CD4-positive, alpha-beta T cell (primary cell): ENCODE results near the gene KCNJ6. TPM values are rescaled to one million over a fixed set of nuclear protein-coding genes. Genes with fewer than 3 reads are reported as not detected.

Source experiments
- ATAC-seq: fragments of 200-7000 bp; cut with Tn5 transposase; one replicate; pipeline ENCODE4 v1.10.0; 2022; ENCODE audit warnings: mild to moderate bottlenecking; ENCODE audit not compliant: poor library complexity
- CTCF ChIA-PET: fragments of 350-600 bp; sonication (Branson Sonifier 250); formaldehyde crosslinking; loops from one replicate; lab custom pipeline; 2021; ENCODE audit warnings: antibody characterized with exemption, inconsistent platforms; lab: Charles Lee
- POLR2A ChIA-PET: fragments of 350-600 bp; sonication (Branson Sonifier 250); formaldehyde crosslinking; loops from one replicate; lab custom pipeline; 2021; ENCODE audit warnings: antibody characterized with exemption, inconsistent platforms; lab: Charles Lee
- DNase-seq, 14 experiments: peaks; one replicate each; pipeline ENCODE4 v3.0.0-alpha.2; 2013 to 2020; ENCODE audit warnings: mixed read lengths in 2 of 14
- H3K27ac ChIP-seq, 2 donors: one replicate each; pipeline versions ENCODE4 v1.5.1 to v1.7.0; 2013; ENCODE audit warnings: low read length in 2 of 2, low read depth in 1 of 2, mild to moderate bottlenecking in 1 of 2
- H3K27me3 ChIP-seq, 2 experiments: 1 replicate in 1 of 2; 2 replicates in 1 of 2; pipeline versions ENCODE4 v1.6.1 to v1.7.0; 2013; ENCODE audit warnings: low read length in 2 of 2, control low read depth in 1 of 2, mild to moderate bottlenecking in 1 of 2, moderate library complexity in 1 of 2; ENCODE audit not compliant: insufficient read depth in 2 of 2, control insufficient read depth in 1 of 2
- H3K36me3 ChIP-seq: one replicate; pipeline ENCODE4 v1.6.1; 2013; ENCODE audit warnings: low read length, control low read depth; ENCODE audit not compliant: insufficient read depth
- H3K4me1 ChIP-seq: one replicate; pipeline ENCODE4 v1.6.1; 2013; ENCODE audit warnings: low read length, control low read depth; ENCODE audit not compliant: insufficient read depth
- H3K4me3 ChIP-seq: one replicate; pipeline ENCODE4 v1.5.1; 2013; ENCODE audit warnings: mild to moderate bottlenecking, low read length, moderate library complexity
- H3K9me3 ChIP-seq, 2 experiments: 1 replicate in 1 of 2; 2 replicates in 1 of 2; pipeline versions ENCODE4 v1.6.1 to v1.7.0; 2013; ENCODE audit warnings: low read length in 2 of 2, mild to moderate bottlenecking in 2 of 2, control low read depth in 1 of 2, moderate library complexity in 1 of 2; ENCODE audit not compliant: control insufficient read depth in 1 of 2, insufficient read depth in 1 of 2
- H3K27ac Mint-ChIP-seq: one replicate; pipeline ENCODE4 v1.8.0; 2020; ENCODE audit warnings: mixed read lengths
- H3K27me3 Mint-ChIP-seq: one replicate; pipeline ENCODE4 v1.8.0; 2021; ENCODE audit warnings: mixed read lengths
- H3K36me3 Mint-ChIP-seq: one replicate; pipeline ENCODE4 v1.8.0; 2021; ENCODE audit warnings: low read depth, mixed read lengths
- H3K4me1 Mint-ChIP-seq: one replicate; pipeline ENCODE4 v1.8.0; 2021; ENCODE audit warnings: low read depth, mixed read lengths
- H3K4me3 Mint-ChIP-seq: one replicate; pipeline ENCODE4 v1.8.0; 2020; ENCODE audit warnings: mild to moderate bottlenecking, mixed read lengths
- H3K9me3 Mint-ChIP-seq: one replicate; pipeline ENCODE4 v1.8.0; 2020; ENCODE audit warnings: mixed read lengths
- intact Hi-C, 2 experiments: fragments of 100-400 bp; cut with DNase I in 1 of 2; cut with micrococcal nuclease in 1 of 2; formaldehyde crosslinking; loops; one replicate each; pipeline versions ENCODE4 v1.15.1 to v1.9.0; 2023 to 2025; cut with DNase I, micrococcal nuclease
- total RNA-seq, 174 experiments: library from RNA in 2 of 174; stranded (reverse) in 2 of 174; gene quantifications; one replicate each; pipeline ENCODE4 v1.2.3 and lab custom pipeline; 2021 to 2026
- TF ChIP-seq, protein P1 (sequence below): fragments of 200-600 bp; IDR thresholded peaks from one replicate; pipeline ENCODE4 v1.8.0; 2022; ENCODE audit warnings: antibody characterized with exemption, mild to moderate bottlenecking

Gene KCNJ6
- total RNA-seq, 2 experiments from 2014 or later, result not detected

GRCh38 chr21:37855271-37855646 is 61.0 kb downstream of the KCNJ6 start:
- Histone ChIP-seq H3K27ac (no peak overlapping the region), H3K36me3 (no peaks in the 10 kb centered on the region), H3K27me3 (no peaks in the 10 kb centered on the region), H3K9me3 (no peaks in the 10 kb centered on the region), H3K4me1 (no peaks in the 10 kb centered on the region), H3K4me3 (no peak overlapping the region)
- DNase-seq, result no peak
- peaks cover 12% of the 10 kb centered on the region for H3K27me3 Mint-ChIP-seq
- TF ChIP-seq, protein P1, sequence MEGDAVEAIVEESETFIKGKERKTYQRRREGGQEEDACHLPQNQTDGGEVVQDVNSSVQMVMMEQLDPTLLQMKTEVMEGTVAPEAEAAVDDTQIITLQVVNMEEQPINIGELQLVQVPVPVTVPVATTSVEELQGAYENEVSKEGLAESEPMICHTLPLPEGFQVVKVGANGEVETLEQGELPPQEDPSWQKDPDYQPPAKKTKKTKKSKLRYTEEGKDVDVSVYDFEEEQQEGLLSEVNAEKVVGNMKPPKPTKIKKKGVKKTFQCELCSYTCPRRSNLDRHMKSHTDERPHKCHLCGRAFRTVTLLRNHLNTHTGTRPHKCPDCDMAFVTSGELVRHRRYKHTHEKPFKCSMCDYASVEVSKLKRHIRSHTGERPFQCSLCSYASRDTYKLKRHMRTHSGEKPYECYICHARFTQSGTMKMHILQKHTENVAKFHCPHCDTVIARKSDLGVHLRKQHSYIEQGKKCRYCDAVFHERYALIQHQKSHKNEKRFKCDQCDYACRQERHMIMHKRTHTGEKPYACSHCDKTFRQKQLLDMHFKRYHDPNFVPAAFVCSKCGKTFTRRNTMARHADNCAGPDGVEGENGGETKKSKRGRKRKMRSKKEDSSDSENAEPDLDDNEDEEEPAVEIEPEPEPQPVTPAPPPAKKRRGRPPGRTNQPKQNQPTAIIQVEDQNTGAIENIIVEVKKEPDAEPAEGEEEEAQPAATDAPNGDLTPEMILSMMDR, result no peak
- intact Hi-C loops, result no loop called here
- ChIA-PET CTCF (no interaction called here), POLR2A (no interaction called here)
- ATAC-seq, result no peak
- H3K4me3 Mint-ChIP-seq, result no peak overlapping the region
- H3K4me1 Mint-ChIP-seq, result no peaks in the 10 kb centered on the region
- no peaks in the 10 kb centered on the region for H3K36me3 Mint-ChIP-seq
- H3K27ac Mint-ChIP-seq, result no peak overlapping the region
- peaks cover 7% of the 10 kb centered on the region for H3K9me3 Mint-ChIP-seq

DNA sequence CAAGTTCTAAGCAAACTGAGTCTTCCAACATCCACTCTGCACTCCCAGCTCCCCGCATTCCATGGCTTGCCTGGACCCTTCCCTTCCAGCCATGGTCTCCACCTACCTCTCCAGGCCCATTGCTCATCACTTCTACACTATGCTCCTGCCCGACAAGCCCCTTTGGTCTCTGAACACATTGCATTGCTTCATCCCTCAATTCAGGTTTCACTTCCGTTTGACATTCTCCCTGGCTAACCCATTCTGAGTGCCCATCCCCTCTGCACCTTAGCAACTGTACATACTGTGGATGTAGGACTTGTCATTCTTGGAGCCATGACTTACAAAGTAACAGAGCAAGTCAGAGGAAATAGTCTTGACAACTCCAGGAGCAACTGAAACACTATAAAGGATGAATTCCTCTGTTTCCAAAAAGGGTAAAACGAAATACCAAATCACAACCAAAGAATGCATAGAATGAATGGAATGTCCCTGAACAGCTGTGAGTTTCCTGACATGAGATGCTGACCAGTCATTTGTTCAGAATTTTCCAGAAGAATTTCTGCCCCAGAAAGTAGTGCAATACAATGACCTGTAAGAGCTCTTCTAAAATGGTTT is 66.7 kb downstream of the KCNJ6 start:
- H3K36me3 ChIP-seq, result no peaks in the 10 kb centered on the region
- TF ChIP-seq, protein P1, result no peak
- Mint-ChIP-seq H3K36me3 (no peaks in the 10 kb centered on the region), H3K9me3 (peaks cover 7% of the 10 kb centered on the region), H3K27me3 (peaks cover 35% of the 10 kb centered on the region), H3K27ac (no peak overlapping the region), H3K4me3 (no peak overlapping the region), H3K4me1 (no peaks in the 10 kb centered on the region)
- ChIA-PET POLR2A (no interaction called here), CTCF (no interaction called here)
- no peak for DNase-seq
- peaks cover 0 to 7% of the 10 kb centered on the region in 2 experiments for H3K27me3 ChIP-seq
- ATAC-seq, result no peak
- no peaks in the 10 kb centered on the region for H3K4me1 ChIP-seq
- intact Hi-C loops, result no loop called here
- H3K27ac ChIP-seq, result no peak overlapping the region
- no peaks in the 10 kb centered on the region for H3K9me3 ChIP-seq
- H3K4me3 ChIP-seq, result no peak overlapping the region

- intact Hi-C loops, result no loop called here
- no peak overlapping the region for H3K27ac Mint-ChIP-seq
Measured at GRCh38 chr21:37848721-37849490, 67.4 kb downstream of the KCNJ6 start.

More at GRCh38 chr21:37848721-37849490, 67.4 kb downstream of the KCNJ6 start:
- Histone ChIP-seq H3K27ac (no peak overlapping the region), H3K9me3 (no peaks in the 10 kb centered on the region), H3K27me3 (peaks cover 0 to 7% of the 10 kb centered on the region in 2 experiments), H3K4me3 (no peak overlapping the region), H3K36me3 (no peaks in the 10 kb centered on the region), H3K4me1 (no peaks in the 10 kb centered on the region)
- no peak for ATAC-seq
- ChIA-PET POLR2A (no interaction called here), CTCF (no interaction called here)
- no peaks in the 10 kb centered on the region for H3K4me1 Mint-ChIP-seq
- DNase-seq, result no peak
- peaks cover 35% of the 10 kb centered on the region for H3K27me3 Mint-ChIP-seq
- H3K4me3 Mint-ChIP-seq, result no peak overlapping the region
- H3K36me3 Mint-ChIP-seq, result no peaks in the 10 kb centered on the region
- TF ChIP-seq, protein P1, result no peak
- peaks cover 7% of the 10 kb centered on the region for H3K9me3 Mint-ChIP-seq
